ENCODE results near the gene LRRC61.
"Not testable (repeated sequence)": the region's sequence is repeated elsewhere in the genome, so short reads cannot be mapped to it uniquely, and the experiment has no call there.

LRRC61 gene

DNA sequence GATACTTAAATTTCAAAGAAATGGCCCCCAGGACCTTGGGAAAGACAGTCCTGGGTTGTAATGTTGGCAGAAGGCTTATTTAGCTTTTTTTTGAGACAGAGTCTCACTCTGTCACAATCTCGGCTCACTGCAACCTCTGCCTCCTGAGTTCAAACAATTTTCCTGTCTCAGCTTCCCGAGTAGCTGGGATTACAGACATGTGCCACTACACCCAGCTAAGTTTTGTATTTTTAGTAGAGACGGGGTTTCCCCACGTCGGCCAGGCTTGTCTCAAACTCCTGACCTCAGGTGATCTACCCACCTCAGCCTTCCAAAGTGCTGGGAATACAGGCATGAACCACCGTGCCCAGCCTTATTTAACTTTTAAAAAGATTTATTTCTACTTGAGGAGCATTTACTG, 62.7 kb downstream of the LRRC61 start:
- not testable (repeated sequence) for DNase-seq
